B cell (primary cell): ENCODE data around the gene KCNT1. TPM values are rescaled to one million over a fixed set of nuclear protein-coding genes. Genes with fewer than 3 reads are reported as not detected.

ENCODE experiments used
- ATAC-seq: fragments of 200-7000 bp; cut with Tn5 transposase; one replicate; pipeline ENCODE4 v1.10.0; 2021; ENCODE audit warnings: low read depth, mild to moderate bottlenecking, moderate number of reproducible peaks, moderate library complexity
- CTCF ChIA-PET: fragments of 350-600 bp; sonication (Branson Sonifier 250); formaldehyde crosslinking; loops from one replicate; lab custom pipeline; 2021; ENCODE audit warnings: antibody characterized with exemption, inconsistent platforms; lab: Charles Lee
- POLR2A ChIA-PET: fragments of 350-600 bp; sonication (Branson Sonifier 250); formaldehyde crosslinking; loops from one replicate; lab custom pipeline; 2021; ENCODE audit warnings: antibody characterized with exemption; lab: Charles Lee
- DNase-seq: peaks from one replicate; pipeline ENCODE4 v3.0.0; 2013
- H2AFZ ChIP-seq: 2 replicates; pipeline ENCODE4 v1.6.1; 2012; ENCODE audit warnings: mild to moderate bottlenecking, low read depth, low read length; ENCODE audit not compliant: insufficient read depth, poor library complexity, severe bottlenecking
- H3K27ac ChIP-seq, 2 donors: 1 replicate in 1 of 2; 2 replicates in 1 of 2; pipeline ENCODE4 v1.5.1; 2012 to 2013; ENCODE audit warnings: low read length in 2 of 2, mild to moderate bottlenecking in 2 of 2, moderate library complexity in 1 of 2
- H3K27me3 ChIP-seq, 4 experiments: fragments of 200-600 bp in 1 of 4; sonication (generic) in 1 of 4; replicated peaks in 1 of 4; 1 replicate in 2 of 4; 2 replicates in 2 of 4; pipeline versions ENCODE4 v1.6.1 to v1.7.0; 2013 to 2016; ENCODE audit warnings: low read length in 3 of 4, mild to moderate bottlenecking in 2 of 4, mixed read lengths in 1 of 4, moderate library complexity in 1 of 4; ENCODE audit not compliant: insufficient read depth in 4 of 4, control insufficient read depth in 3 of 4; ENCODE audit errors: control extremely low read depth in 1 of 4
- H3K36me3 ChIP-seq, 2 experiments: replicated peaks in 1 of 2; 1 replicate in 1 of 2; 2 replicates in 1 of 2; pipeline versions ENCODE4 v1.6.1 to v1.7.1; 2013; ENCODE audit warnings: low read length in 1 of 2; ENCODE audit not compliant: insufficient read depth in 2 of 2, control insufficient read depth in 1 of 2; ENCODE audit errors: control extremely low read depth in 1 of 2, extremely low read depth in 1 of 2
- H3K4me1 ChIP-seq, 2 donors: fragments of 200-600 bp in 1 of 2; sonication (generic) in 1 of 2; 1 replicate in 1 of 2; 2 replicates in 1 of 2; pipeline versions ENCODE4 v1.5.1 to v1.6.1; 2013 to 2017; ENCODE audit warnings: low read length in 2 of 2; ENCODE audit not compliant: control insufficient read depth in 2 of 2, insufficient read depth in 2 of 2
- H3K4me2 ChIP-seq: replicated peaks from 2 replicates; pipeline ENCODE3; 2012; ENCODE audit warnings: mild to moderate bottlenecking, low read depth, low read length; ENCODE audit not compliant: poor library complexity, severe bottlenecking
- H3K4me3 ChIP-seq, 5 experiments: fragments of 200-600 bp in 1 of 5; sonication (generic) in 1 of 5; 1 replicate in 3 of 5; 2 replicates in 2 of 5; pipeline versions ENCODE4 v1.5.1 to v1.7.0; 2011 to 2016; ENCODE audit warnings: low read length in 4 of 5, mild to moderate bottlenecking in 4 of 5, low read depth in 2 of 5, control low read depth in 1 of 5, moderate library complexity in 1 of 5; ENCODE audit not compliant: insufficient read depth in 1 of 5; ENCODE audit errors: control extremely low read depth in 1 of 5, extremely low read depth in 1 of 5
- H3K79me2 ChIP-seq: fragments of 200-600 bp; sonication (generic); one replicate; pipeline ENCODE4 v1.6.0; 2016; ENCODE audit warnings: low read length; ENCODE audit not compliant: control insufficient read depth, insufficient read depth
- H3K9ac ChIP-seq: fragments of 200-600 bp; sonication (generic); 2 replicates; pipeline ENCODE4 v1.6.1; 2017; ENCODE audit warnings: mild to moderate bottlenecking, low read length, moderate library complexity
- H3K9me3 ChIP-seq, 3 donors: one replicate each; pipeline versions ENCODE4 v1.6.1 to v1.7.1; 2013; ENCODE audit warnings: low read length in 2 of 3; ENCODE audit not compliant: control insufficient read depth in 2 of 3, insufficient read depth in 1 of 3; ENCODE audit errors: control extremely low read depth in 1 of 3
- H4K20me1 ChIP-seq: 2 replicates; pipeline ENCODE4 v1.6.0; 2012; ENCODE audit warnings: mild to moderate bottlenecking, low read length; ENCODE audit not compliant: insufficient read depth, control insufficient read depth, poor library complexity, severe bottlenecking
- H3K27ac Mint-ChIP-seq: one replicate; pipeline ENCODE4 v1.8.0; 2021; ENCODE audit warnings: mixed read lengths
- H3K27me3 Mint-ChIP-seq: one replicate; pipeline ENCODE4 v1.8.0; 2021; ENCODE audit warnings: mixed read lengths
- H3K4me1 Mint-ChIP-seq: one replicate; pipeline ENCODE4 v1.8.0; 2021; ENCODE audit warnings: mixed read lengths
- H3K4me3 Mint-ChIP-seq: one replicate; pipeline ENCODE4 v1.8.0; 2021; ENCODE audit warnings: mixed read lengths
- H3K9me3 Mint-ChIP-seq: one replicate; pipeline ENCODE4 v1.8.0; 2022; ENCODE audit warnings: mixed read lengths; ENCODE audit not compliant: insufficient read depth
- CTCF ChIP-seq: fragments of 200-600 bp; IDR thresholded peaks from one replicate; pipeline ENCODE4 v1.8.0; 2022; ENCODE audit warnings: antibody characterized with exemption, mild to moderate bottlenecking
- EZH2 ChIP-seq: IDR thresholded peaks from 2 replicates; pipeline ENCODE4 v1.6.1; 2012; ENCODE audit warnings: borderline replicate concordance, low read depth, mild to moderate bottlenecking, moderate library complexity, low read length; ENCODE audit not compliant: insufficient read depth, poor library complexity, severe bottlenecking
- WGBS: methylation state at CpG from one replicate; pipeline ENCODE4 v1.1.5; 2013; ENCODE audit warnings: missing lambda C conversion rate; ENCODE audit not compliant: insufficient coverage; 5-methylcytosine and 5-hydroxymethylcytosine counted together
- intact Hi-C: fragments of 100-400 bp; cut with micrococcal nuclease; formaldehyde crosslinking; loops from one replicate; pipeline ENCODE4 v1.10.0; 2022
- polyA plus RNA-seq: library from polyadenylated mRNA; depleted of rRNA; stranded (reverse); fragments of >200 nt; gene quantifications from 2 replicates; pipeline ENCODE4 v1.2.3, GENCODE V29; 2012
- total RNA-seq, 2 donors: library from RNA; stranded (reverse); fragments of 120-200 nt in 1 of 2; gene quantifications; 1 replicate in 1 of 2; 2 replicates in 1 of 2; pipeline versions ENCODE4 v1.2.3 to v1.2.4, GENCODE V29; 2013 to 2022

Gene KCNT1
- total and polyA plus RNA-seq, 2 donors (not counting 1 experiment from before 2014, with no cell fraction given), result not detected

GRCh38 chr9:135689011-135689410 is 13.0 kb upstream of the KCNT1 start:
- intact Hi-C loops, result no loop called here
- Histone ChIP-seq H3K27ac (no peak overlapping the region), H3K9ac (no peak overlapping the region), H2AFZ (no peak overlapping the region), H3K4me2 (no peak overlapping the region), H4K20me1 (no peaks in the 10 kb centered on the region), H3K79me2 (no peaks in the 10 kb centered on the region), H3K4me1 (no peaks in the 10 kb centered on the region), H3K36me3 (no peaks in the 10 kb centered on the region), H3K27me3 (no peaks in the 10 kb centered on the region), H3K4me3 (no peak overlapping the region), H3K9me3 (peaks cover 0 to 7% (median 0%) of the 10 kb centered on the region in 3 donors)
- Mint-ChIP-seq H3K27ac (no peak overlapping the region), H3K4me3 (no peak overlapping the region), H3K9me3 (no peaks in the 10 kb centered on the region), H3K27me3 (peaks cover 3% of the 10 kb centered on the region), H3K4me1 (no peaks in the 10 kb centered on the region)
- no peak for DNase-seq
- CTCF ChIA-PET, result no interaction called here
- POLR2A ChIA-PET, result no interaction called here
- 86% methylated on average over 9 of the region's 10 CpGs for WGBS
- no peak for ATAC-seq
- TF ChIP-seq CTCF, result no peak
- no peak for TF ChIP-seq EZH2

- no peak for ATAC-seq
- Histone ChIP-seq H3K9ac (no peak overlapping the region), H4K20me1 (no peaks in the 10 kb centered on the region), H3K27ac (no peak overlapping the region), H3K36me3 (no peaks in the 10 kb centered on the region), H3K27me3 (no peaks in the 10 kb centered on the region), H3K4me2 (no peak overlapping the region), H3K9me3 (peaks cover 0 to 7% (median 0%) of the 10 kb centered on the region in 3 donors), H3K79me2 (no peaks in the 10 kb centered on the region), H3K4me3 (no peak overlapping the region), H3K4me1 (no peaks in the 10 kb centered on the region), H2AFZ (no peak overlapping the region)
- H3K4me1 Mint-ChIP-seq, result no peaks in the 10 kb centered on the region
- CTCF ChIA-PET, result no interaction called here
- H3K4me3 Mint-ChIP-seq, result no peak overlapping the region
- intact Hi-C loops, result no loop called here
- H3K9me3 Mint-ChIP-seq, result no peaks in the 10 kb centered on the region
- H3K27ac Mint-ChIP-seq, result no peak overlapping the region
- 97% methylated on average over 17 of the region's 19 CpGs for WGBS
- POLR2A ChIA-PET, result no interaction called here
- TF ChIP-seq CTCF (no peak), EZH2 (no peak)
- DNase-seq, result no peak
- H3K27me3 Mint-ChIP-seq, result peaks cover 3% of the 10 kb centered on the region
Observed at GRCh38 chr9:135690836-135691570, 11.0 kb upstream of the KCNT1 start.
